NK-92 (cell line): Measurements from ENCODE around the gene NUBPL.
"Not testable (repeated sequence)": the region's sequence is repeated elsewhere in the genome, so short reads cannot be mapped to it uniquely, and the experiment has no call there.

Source experiments
- DNase-seq: peaks from one replicate; lab custom pipeline; 2025; ENCODE audit not compliant: unreplicated experiment; lab: John Stamatoyannopoulos, UW

The NUBPL gene

GRCh38 chr14:31672709-31673108, 111.5 kb downstream of the NUBPL start:
- DNase-seq: no peak

GRCh38 chr14:31677052-31677451, 115.8 kb downstream of the NUBPL start:
- no peak for DNase-seq

GRCh38 chr14:31677630-31678029, 116.4 kb downstream of the NUBPL start:
- DNase-seq: no peak

GRCh38 chr14:31678421-31679249, 117.4 kb downstream of the NUBPL start:
- DNase-seq: no peak

GRCh38 chr14:31682768-31683167, 121.6 kb downstream of the NUBPL start:
- DNase-seq: no peak

- DNase-seq: no peak
These were observed 126.5 kb downstream of the NUBPL start for GRCh38 chr14:31687726-31688125.

GRCh38 chr14:31690056-31690455, 128.9 kb downstream of the NUBPL start:
- no peak for DNase-seq

GRCh38 chr14:31692376-31692781, 131.2 kb downstream of the NUBPL start:
- no peak for DNase-seq

- no peak for DNase-seq
These were observed 135.2 kb downstream of the NUBPL start for GRCh38 chr14:31696378-31696777.

GRCh38 chr14:31699809-31700208, 138.6 kb downstream of the NUBPL start:
- no peak for DNase-seq

- DNase-seq: no peak
These were observed 139.3 kb downstream of the NUBPL start for GRCh38 chr14:31700282-31701074.

GRCh38 chr14:31702130-31702529, 140.9 kb downstream of the NUBPL start:
- DNase-seq: no peak

- no peak for DNase-seq
These were observed 141.9 kb downstream of the NUBPL start for GRCh38 chr14:31703056-31703455.

GRCh38 chr14:31705731-31706130, 144.5 kb downstream of the NUBPL start:
- DNase-seq: no peak

GRCh38 chr14:31708661-31709060, 147.5 kb downstream of the NUBPL start:
- DNase-seq: not testable (repeated sequence)

- DNase-seq: no peak
These were observed 151.3 kb downstream of the NUBPL start for GRCh38 chr14:31712244-31713127.

- no peak for DNase-seq
These were observed 155.0 kb downstream of the NUBPL start for GRCh38 chr14:31716208-31716607.

- DNase-seq: no peak
These were observed 156.3 kb downstream of the NUBPL start for GRCh38 chr14:31717294-31718085.

GRCh38 chr14:31718585-31718984, 157.4 kb downstream of the NUBPL start:
- no peak for DNase-seq

- no peak for DNase-seq
These were observed 157.8 kb downstream of the NUBPL start for GRCh38 chr14:31718985-31719384.
